GM23338 (cell line): Measurements from ENCODE around the gene MTX2. TPM values are rescaled to one million over a fixed set of nuclear protein-coding genes. Genes with fewer than 3 reads are reported as not detected.

Source experiments
- ATAC-seq: fragments of 200-7000 bp; cut with Tn5 transposase; 3 replicates; pipeline ENCODE4 v1.9.1; 2020
- DNase-seq: peaks from one replicate; pipeline ENCODE4 v3.0.0-alpha.2; 2015; ENCODE audit warnings: low spot score
- H2AFZ ChIP-seq: fragments of 200-600 bp; sonication (generic); 2 replicates; pipeline ENCODE4 v1.8.0; 2016; ENCODE audit warnings: antibody characterized with exemption, mild to moderate bottlenecking, moderate library complexity
- H3F3A ChIP-seq: fragments of 200-600 bp; sonication (generic); replicated peaks from 2 replicates; pipeline ENCODE4 v1.8.0; 2017; ENCODE audit warnings: antibody characterized with exemption, mixed run types, low read depth
- H3K27ac ChIP-seq: fragments of 200-600 bp; sonication (generic); 2 replicates; pipeline ENCODE4 v1.6.1; 2016; ENCODE audit warnings: low read depth
- H3K27me3 ChIP-seq: fragments of 200-600 bp; sonication (generic); 2 replicates; pipeline ENCODE4 v1.8.0; 2016; ENCODE audit warnings: mild to moderate bottlenecking, mixed run types, moderate library complexity; ENCODE audit not compliant: insufficient read depth
- H3K36me3 ChIP-seq: fragments of 200-600 bp; sonication (generic); 2 replicates; pipeline ENCODE4 v1.8.0; 2016; ENCODE audit warnings: mild to moderate bottlenecking; ENCODE audit not compliant: insufficient read depth
- H3K4me1 ChIP-seq: fragments of 200-600 bp; sonication (generic); 2 replicates; pipeline ENCODE4 v1.8.0; 2016; ENCODE audit warnings: mild to moderate bottlenecking, moderate library complexity; ENCODE audit not compliant: insufficient read depth
- H3K4me2 ChIP-seq: fragments of 200-600 bp; sonication (generic); 2 replicates; pipeline ENCODE4 v1.7.1; 2017; ENCODE audit warnings: mixed run types
- H3K4me3 ChIP-seq: fragments of 200-600 bp; sonication (generic); 2 replicates; pipeline ENCODE4 v1.6.1; 2016; ENCODE audit warnings: mixed run types
- H3K79me2 ChIP-seq: fragments of 200-600 bp; sonication (generic); replicated peaks from 2 replicates; pipeline ENCODE4 v1.8.0; 2017; ENCODE audit warnings: mild to moderate bottlenecking; ENCODE audit not compliant: insufficient read depth
- H3K9me2 ChIP-seq: fragments of 200-600 bp; sonication (generic); 2 replicates; pipeline ENCODE4 v1.8.0; 2017; ENCODE audit not compliant: insufficient read depth
- H4K20me1 ChIP-seq: fragments of 200-600 bp; sonication (generic); replicated peaks from 2 replicates; pipeline ENCODE4 v1.8.0; 2017; ENCODE audit warnings: mild to moderate bottlenecking; ENCODE audit not compliant: insufficient read depth
- H3K27ac Mint-ChIP-seq: 2 replicates; pipeline ENCODE4 v1.8.0; 2020; ENCODE audit warnings: inconsistent platforms, mild to moderate bottlenecking, moderate library complexity, mixed read lengths
- H3K27me3 Mint-ChIP-seq: 3 replicates; pipeline ENCODE4 v1.8.0; 2022; ENCODE audit warnings: low read depth, mild to moderate bottlenecking, moderate library complexity, mixed read lengths, inconsistent platforms; ENCODE audit not compliant: insufficient read depth, poor library complexity
- H3K36me3 Mint-ChIP-seq: 3 replicates; pipeline ENCODE4 v1.8.0; 2021; ENCODE audit warnings: low read depth, mild to moderate bottlenecking, inconsistent platforms, moderate library complexity, mixed read lengths
- H3K4me1 Mint-ChIP-seq: 3 replicates; pipeline ENCODE4 v1.8.0; 2020; ENCODE audit warnings: mild to moderate bottlenecking, inconsistent platforms, mixed read lengths
- H3K4me3 Mint-ChIP-seq: 3 replicates; pipeline ENCODE4 v1.8.0; 2021; ENCODE audit warnings: moderate library complexity, mild to moderate bottlenecking, inconsistent platforms, mixed read lengths
- H3K9me3 Mint-ChIP-seq: 3 replicates; pipeline ENCODE4 v1.8.0; 2020; ENCODE audit warnings: moderate library complexity, mild to moderate bottlenecking, inconsistent platforms, mixed read lengths
- CREB1 ChIP-seq: fragments of 250-450 bp; sonication (Bioruptor Pico); IDR thresholded peaks from 2 replicates; pipeline ENCODE4 v1.5.0; 2020; ENCODE audit warnings: low read depth, mild to moderate bottlenecking, moderate library complexity
- EZH2 ChIP-seq: fragments of 200-600 bp; sonication (generic); IDR thresholded peaks from one replicate; pipeline ENCODE4 v1.8.0; 2017; ENCODE audit warnings: antibody characterized with exemption, mild to moderate bottlenecking, low read depth; ENCODE audit not compliant: unreplicated experiment
- JUNB ChIP-seq: IDR thresholded peaks from one replicate; pipeline ENCODE4 v1.6.1; 2016; ENCODE audit warnings: antibody characterized with exemption; ENCODE audit not compliant: unreplicated experiment
- NANOG ChIP-seq: IDR thresholded peaks from 2 replicates; pipeline ENCODE4 v1.6.1; 2016; ENCODE audit warnings: antibody characterized with exemption, borderline replicate concordance
- POLR2AphosphoS5 ChIP-seq: IDR thresholded peaks from 2 replicates; pipeline ENCODE4 v1.6.1; 2016; ENCODE audit warnings: antibody characterized with exemption, low read depth
- REST ChIP-seq: IDR thresholded peaks from one replicate; pipeline ENCODE4 v1.6.1; 2018; ENCODE audit warnings: antibody characterized with exemption; ENCODE audit not compliant: unreplicated experiment
- STAT1 ChIP-seq: IDR thresholded peaks from one replicate; pipeline ENCODE4 v1.6.1; 2016; ENCODE audit warnings: antibody characterized with exemption; ENCODE audit not compliant: unreplicated experiment
- ZNF114 ChIP-seq: fragments of 250-450 bp; sonication (Bioruptor Pico); IDR thresholded peaks from 2 replicates; pipeline ENCODE4 v1.5.0; 2020; ENCODE audit warnings: mild to moderate bottlenecking, moderate library complexity
- ZNF331 ChIP-seq: fragments of 250-450 bp; sonication (Bioruptor Pico); IDR thresholded peaks from 2 replicates; pipeline ENCODE4 v1.5.0; 2020; ENCODE audit warnings: low read depth, mild to moderate bottlenecking, moderate library complexity
- ZNF462 ChIP-seq: fragments of 250-450 bp; sonication (Bioruptor Pico); IDR thresholded peaks from 2 replicates; pipeline ENCODE4 v1.5.0; 2020; ENCODE audit warnings: mild to moderate bottlenecking, moderate library complexity
- polyA plus RNA-seq: library from polyadenylated mRNA; unstranded; fragments of >200 nt; fragmentation: Nextera tagmentation; extraction: Ambion mirVana; gene quantifications from 2 replicates; pipeline ENCODE4 v1.2.1, GENCODE V29; 2016
- total RNA-seq: library from RNA; depleted of rRNA; stranded (reverse); fragments of >200 nt; shearing (Covaris generic); gene quantifications from 2 replicates; pipeline ENCODE4 v1.2.3, GENCODE V29; 2014
- TF ChIP-seq, protein P1 (sequence below): IDR thresholded peaks from 2 replicates; pipeline ENCODE4 v1.6.1; 2016; ENCODE audit warnings: antibody characterized with exemption

MTX2 gene
- total and polyA plus RNA-seq, 2 experiments from 2014 or later: 37.5 to 81.7 TPM

DNA sequence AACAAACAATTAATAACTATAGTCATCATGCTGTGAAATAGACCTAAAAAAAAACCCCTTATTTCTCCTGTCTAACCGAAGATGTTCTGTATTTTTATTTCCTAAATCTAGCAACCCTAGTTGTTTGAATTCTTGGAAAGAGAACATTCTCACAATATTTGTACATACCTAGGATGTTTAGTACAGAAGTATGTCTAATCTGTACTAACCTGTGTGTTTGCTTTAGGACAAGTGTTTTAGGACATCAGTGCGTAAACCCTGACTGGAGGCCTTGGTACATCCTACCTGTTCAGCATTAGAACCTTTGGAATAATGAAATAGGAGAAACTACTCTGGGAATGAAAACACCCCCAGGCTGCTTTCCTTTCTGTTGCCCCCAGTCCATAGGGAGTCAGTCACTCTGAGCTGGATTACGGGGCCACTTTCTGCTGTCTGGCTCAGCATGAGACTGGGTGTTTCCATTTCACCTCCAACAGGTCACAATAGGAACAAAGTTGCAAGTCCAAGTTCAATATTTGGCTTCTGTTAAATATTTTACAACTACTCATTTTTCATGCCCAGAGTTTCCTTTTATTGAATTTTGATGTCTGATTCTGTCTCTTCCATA, 114.7 kb downstream of the MTX2 start (continued):
- TF ChIP-seq, protein P1, sequence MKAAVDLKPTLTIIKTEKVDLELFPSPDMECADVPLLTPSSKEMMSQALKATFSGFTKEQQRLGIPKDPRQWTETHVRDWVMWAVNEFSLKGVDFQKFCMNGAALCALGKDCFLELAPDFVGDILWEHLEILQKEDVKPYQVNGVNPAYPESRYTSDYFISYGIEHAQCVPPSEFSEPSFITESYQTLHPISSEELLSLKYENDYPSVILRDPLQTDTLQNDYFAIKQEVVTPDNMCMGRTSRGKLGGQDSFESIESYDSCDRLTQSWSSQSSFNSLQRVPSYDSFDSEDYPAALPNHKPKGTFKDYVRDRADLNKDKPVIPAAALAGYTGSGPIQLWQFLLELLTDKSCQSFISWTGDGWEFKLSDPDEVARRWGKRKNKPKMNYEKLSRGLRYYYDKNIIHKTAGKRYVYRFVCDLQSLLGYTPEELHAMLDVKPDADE: no peak
- TF ChIP-seq CREB1 (CRISPR knock-in tag): no peak

- no peak overlapping the region for H3K27ac Mint-ChIP-seq
- no peaks in the 10 kb centered on the region for H3F3A ChIP-seq
- H3K4me3 ChIP-seq: no peak overlapping the region
- H2AFZ ChIP-seq: no peak overlapping the region
- H3K9me3 Mint-ChIP-seq: no peaks in the 10 kb centered on the region
- H3K9me2 ChIP-seq: no peaks in the 10 kb centered on the region
- H3K79me2 ChIP-seq: no peaks in the 10 kb centered on the region
- H3K4me1 Mint-ChIP-seq: no peaks in the 10 kb centered on the region
- no peak overlapping the region for H3K4me2 ChIP-seq
- DNase-seq (no peak), ATAC-seq (no peak)
- H3K27me3 ChIP-seq: no peaks in the 10 kb centered on the region
- H3K36me3 Mint-ChIP-seq: no peaks in the 10 kb centered on the region
- no peaks in the 10 kb centered on the region for H3K36me3 ChIP-seq
- no peak overlapping the region for H3K27ac ChIP-seq
- no peak for TF ChIP-seq JUNB
- TF ChIP-seq CREB1 (CRISPR knock-in tag): no peak
- no peak for TF ChIP-seq EZH2
- TF ChIP-seq ZNF462 (CRISPR knock-in tag): no peak
- no peak for TF ChIP-seq ZNF331
- no peak for TF ChIP-seq POLR2AphosphoS5
- no peak for TF ChIP-seq REST
- TF ChIP-seq STAT1: no peak
- no peak for TF ChIP-seq NANOG
- no peak for TF ChIP-seq ZNF114 (CRISPR knock-in tag)
- H4K20me1 ChIP-seq: no peaks in the 10 kb centered on the region
- H3K27me3 Mint-ChIP-seq: no peaks in the 10 kb centered on the region
- H3K4me1 ChIP-seq: no peaks in the 10 kb centered on the region
- no peak overlapping the region for H3K4me3 Mint-ChIP-seq
Observed at GRCh38 chr2:176385219-176385759, 116.0 kb downstream of the MTX2 start.
